ENCODE results near the gene CENPT. TPM values are rescaled to one million over a fixed set of nuclear protein-coding genes. Genes with fewer than 3 reads are reported as not detected.

The CENPT gene
- total RNA-seq, 2 experiments from 2014 or later = 55.4 to 85.3 TPM

DNA sequence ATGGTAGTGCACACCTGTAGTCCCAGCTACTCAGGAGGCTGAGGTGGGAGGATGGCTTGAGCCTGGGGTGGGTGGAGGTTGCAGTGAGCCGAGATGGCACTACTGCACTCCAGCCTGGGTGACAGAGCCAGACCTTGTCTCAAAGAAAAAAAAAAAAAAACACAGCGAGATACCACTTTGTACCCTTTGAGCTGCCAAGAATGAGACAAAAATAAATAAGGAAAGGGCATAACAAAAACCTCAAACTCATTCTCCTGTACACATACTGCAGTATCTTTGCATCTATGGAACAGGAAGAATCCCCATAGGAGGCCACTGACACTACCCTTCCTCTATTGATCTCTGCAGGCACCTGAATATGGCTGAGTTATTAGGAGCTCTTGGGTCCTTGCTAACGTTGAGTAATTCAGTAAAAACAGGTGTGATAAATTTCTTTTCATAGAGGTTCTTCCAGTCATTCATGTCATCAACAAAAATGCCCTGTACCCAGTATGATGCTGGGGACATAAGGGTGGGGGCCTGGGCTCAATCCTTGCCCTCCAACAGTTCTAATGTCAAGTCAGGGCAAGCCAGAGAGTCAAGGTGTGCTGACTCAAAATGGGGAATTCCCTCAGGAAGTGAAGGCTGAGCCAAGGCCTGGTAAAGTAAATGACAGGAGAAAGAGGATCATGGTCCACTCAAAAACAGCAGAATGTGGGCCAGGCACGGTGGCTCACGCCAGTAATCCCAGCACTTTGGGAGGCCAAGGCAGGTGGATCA lies 68.1 kb downstream of the CENPT start:
- ChIA-PET CTCF (ENCODE audit: unreplicated experiment) (no interaction called here), POLR2A (interaction anchor here (2.9 kb wide), 1 partner anchor 22 kb away, joined by 8 read pairs; no protein-coding TSS in a partner anchor)
- Histone ChIP-seq H3K4me2 (ENCODE audit: low read length) (no peak overlapping the region), H3K79me2 (ENCODE audit: insufficient read depth, low read depth, low read length) (0 out of 2 replicates have a peak, but pooled peaks cover 12% of the 10 kb centered on the region), H3K9me2 (ENCODE audit: insufficient read depth, low read length) (no peaks in the 10 kb centered on the region), H3K9me3 (ENCODE audit: low read length) (no peaks in the 10 kb centered on the region), H3K4me3 (ENCODE audit: low read depth, low read length, poor library complexity, severe bottlenecking) (no peak overlapping the region), H3K27ac (ENCODE audit: low read depth, low read length, poor library complexity, severe bottlenecking) (no peak overlapping the region), H2AFZ (ENCODE audit: low read length) (no peak overlapping the region), H3K36me3 (ENCODE audit: insufficient read depth, low read length) (peaks cover 32% of the 10 kb centered on the region), H3K4me1 (ENCODE audit: insufficient read depth, low read length, poor library complexity, severe bottlenecking) (peaks cover 15% of the 10 kb centered on the region), H4K20me1 (ENCODE audit: insufficient read depth, low read length) (0 out of 2 replicates have a peak, but pooled peaks cover 3% of the 10 kb centered on the region)
- BruUV-seq (replicated peaks) = no TSS peak
- DNase-seq (ENCODE audit: low spot score) = no peak
- TF ChIP-seq, protein P1, sequence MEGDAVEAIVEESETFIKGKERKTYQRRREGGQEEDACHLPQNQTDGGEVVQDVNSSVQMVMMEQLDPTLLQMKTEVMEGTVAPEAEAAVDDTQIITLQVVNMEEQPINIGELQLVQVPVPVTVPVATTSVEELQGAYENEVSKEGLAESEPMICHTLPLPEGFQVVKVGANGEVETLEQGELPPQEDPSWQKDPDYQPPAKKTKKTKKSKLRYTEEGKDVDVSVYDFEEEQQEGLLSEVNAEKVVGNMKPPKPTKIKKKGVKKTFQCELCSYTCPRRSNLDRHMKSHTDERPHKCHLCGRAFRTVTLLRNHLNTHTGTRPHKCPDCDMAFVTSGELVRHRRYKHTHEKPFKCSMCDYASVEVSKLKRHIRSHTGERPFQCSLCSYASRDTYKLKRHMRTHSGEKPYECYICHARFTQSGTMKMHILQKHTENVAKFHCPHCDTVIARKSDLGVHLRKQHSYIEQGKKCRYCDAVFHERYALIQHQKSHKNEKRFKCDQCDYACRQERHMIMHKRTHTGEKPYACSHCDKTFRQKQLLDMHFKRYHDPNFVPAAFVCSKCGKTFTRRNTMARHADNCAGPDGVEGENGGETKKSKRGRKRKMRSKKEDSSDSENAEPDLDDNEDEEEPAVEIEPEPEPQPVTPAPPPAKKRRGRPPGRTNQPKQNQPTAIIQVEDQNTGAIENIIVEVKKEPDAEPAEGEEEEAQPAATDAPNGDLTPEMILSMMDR (conservative IDR thresholded peaks at IDR 0.05; ENCODE audit: low read length) = no peak
- TF ChIP-seq EZH2phosphoT487 (IDR thresholded peaks at IDR 0.05; ENCODE audit: borderline replicate concordance, low read depth, low read length) = no peak
- intact Hi-C loops (cut with micrococcal nuclease; ENCODE audit: unreplicated experiment) = no loop called here

Small RNA genes within 50 kb of the gene (small RNA-seq; reads per million reads assigned to genes)
- gene AC040162.2 = 0.31 reads per million
- not detected for gene NRN1L

Other genes with a start within 250 kb of the CENPT start
- gene CARMIL2, start 202.5 kb downstream of the CENPT start, total RNA-seq (2014; rRNA removed; shearing (Covaris generic)) = 98.0 and 114 TPM in 2 replicates
- gene CARMIL2, start 202.5 kb downstream of the CENPT start, total RNA-seq (2022) = 200 and 202 TPM in 2 replicates
- gene ACD, start 187.4 kb downstream of the CENPT start, total RNA-seq (2014; rRNA removed; shearing (Covaris generic)) = 33.7 and 41.7 TPM in 2 replicates
- gene ACD, start 187.4 kb downstream of the CENPT start, total RNA-seq (2022) = 45.4 and 50.2 TPM in 2 replicates
- 12.3 and 23.3 TPM in 2 replicates for gene PARD6A, start 186.7 kb downstream of the CENPT start, total RNA-seq (2014; rRNA removed; shearing (Covaris generic))
- gene PARD6A, start 186.7 kb downstream of the CENPT start, total RNA-seq (2022) = 10.5 and 14.0 TPM in 2 replicates
- gene ENKD1, start 180.9 kb downstream of the CENPT start, total RNA-seq (2014; rRNA removed; shearing (Covaris generic)) = 15.7 and 18.3 TPM in 2 replicates
- 8.1 and 8.4 TPM in 2 replicates for gene ENKD1, start 180.9 kb downstream of the CENPT start, total RNA-seq (2022)
- 4.7 and 8.5 TPM in 2 replicates for gene C16orf86, start 180.9 kb downstream of the CENPT start, total RNA-seq (2014; rRNA removed; shearing (Covaris generic))
- 6.8 and 7.8 TPM in 2 replicates for gene C16orf86, start 180.9 kb downstream of the CENPT start, total RNA-seq (2022)
- gene GFOD2, start 128.4 kb downstream of the CENPT start, total RNA-seq (2014; rRNA removed; shearing (Covaris generic)) = 13.2 and 16.2 TPM in 2 replicates
- gene GFOD2, start 128.4 kb downstream of the CENPT start, total RNA-seq (2022) = 18.0 and 18.5 TPM in 2 replicates
- 6.7 and 12.3 TPM in 2 replicates for gene RANBP10, start 41.1 kb downstream of the CENPT start, total RNA-seq (2014; rRNA removed; shearing (Covaris generic))
- gene RANBP10, start 41.1 kb downstream of the CENPT start, total RNA-seq (2022) = 20.0 and 21.4 TPM in 2 replicates
- 0.28 and 0.76 TPM in 2 replicates for gene TSNAXIP1, start 40.8 kb downstream of the CENPT start, total RNA-seq (2014; rRNA removed; shearing (Covaris generic))
- gene TSNAXIP1, start 40.8 kb downstream of the CENPT start, total RNA-seq (2022) = 0.68 and 0.91 TPM in 2 replicates
- gene THAP11, start 5.4 kb downstream of the CENPT start, total RNA-seq (2014; rRNA removed; shearing (Covaris generic)) = 52.9 and 66.3 TPM in 2 replicates
- gene THAP11, start 5.4 kb downstream of the CENPT start, total RNA-seq (2022) = 38.8 and 39.5 TPM in 2 replicates
- 168 and 187 TPM in 2 replicates for gene NUTF2, start 760 bp downstream of the CENPT start, total RNA-seq (2014; rRNA removed; shearing (Covaris generic))
- gene NUTF2, start 760 bp downstream of the CENPT start, total RNA-seq (2022) = 143 and 144 TPM in 2 replicates
- gene EDC4, start 25.4 kb upstream of the CENPT start, total RNA-seq (2014; rRNA removed; shearing (Covaris generic)) = 58.4 and 89.6 TPM in 2 replicates
- 86.6 and 100 TPM in 2 replicates for gene EDC4, start 25.4 kb upstream of the CENPT start, total RNA-seq (2022)
- gene NRN1L, start 37.2 kb upstream of the CENPT start, total RNA-seq (2014; rRNA removed; shearing (Covaris generic)) = 0.66 and 1.7 TPM in 2 replicates
- 0.80 and 1.2 TPM in 2 replicates for gene NRN1L, start 37.2 kb upstream of the CENPT start, total RNA-seq (2022)
- gene PSKH1, start 45.6 kb upstream of the CENPT start, total RNA-seq (2014; rRNA removed; shearing (Covaris generic)) = 9.7 and 10.4 TPM in 2 replicates
- 23.8 and 27.1 TPM in 2 replicates for gene PSKH1, start 45.6 kb upstream of the CENPT start, total RNA-seq (2022)
- 5.9 and 9.6 TPM in 2 replicates for gene CTRL, start 84.2 kb upstream of the CENPT start, total RNA-seq (2014; rRNA removed; shearing (Covaris generic))
- gene CTRL, start 84.2 kb upstream of the CENPT start, total RNA-seq (2022) = 4.0 and 5.1 TPM in 2 replicates
- 179 and 227 TPM in 2 replicates for gene PSMB10, start 89.2 kb upstream of the CENPT start, total RNA-seq (2014; rRNA removed; shearing (Covaris generic))
- gene PSMB10, start 89.2 kb upstream of the CENPT start, total RNA-seq (2022) = 89.9 and 98.2 TPM in 2 replicates
- gene LCAT, start 96.4 kb upstream of the CENPT start, total RNA-seq (2014; rRNA removed; shearing (Covaris generic)) = 4.1 and 4.4 TPM in 2 replicates
- gene LCAT, start 96.4 kb upstream of the CENPT start, total RNA-seq (2022) = 9.8 and 10.8 TPM in 2 replicates
- 8.3 and 10.0 TPM in 2 replicates for gene SLC12A4, start 120.9 kb upstream of the CENPT start, total RNA-seq (2014; rRNA removed; shearing (Covaris generic))
- 16.7 and 22.5 TPM in 2 replicates for gene SLC12A4, start 120.9 kb upstream of the CENPT start, total RNA-seq (2022)
- not detected in 2 replicates for gene DPEP3, start 132.8 kb upstream of the CENPT start, total RNA-seq (2014; rRNA removed; shearing (Covaris generic))
- gene DPEP3, start 132.8 kb upstream of the CENPT start, total RNA-seq (2022) = not detected in 2 replicates
- 0.13 and 0.22 TPM in 2 replicates for gene DPEP2, start 151.8 kb upstream of the CENPT start, total RNA-seq (2014; rRNA removed; shearing (Covaris generic))
- gene DPEP2, start 151.8 kb upstream of the CENPT start, total RNA-seq (2022) = 0.23 and 0.37 TPM in 2 replicates
- gene DPEP2NB, start 168.2 kb upstream of the CENPT start, total RNA-seq (2014; rRNA removed; shearing (Covaris generic)) = 0.72 TPM in 1 of 2 replicates, not detected in the other
- not detected in 2 replicates for gene DPEP2NB, start 168.2 kb upstream of the CENPT start, total RNA-seq (2022)
- 27.9 and 31.4 TPM in 2 replicates for gene DDX28, start 175.5 kb upstream of the CENPT start, total RNA-seq (2014; rRNA removed; shearing (Covaris generic))
- 16.9 and 18.1 TPM in 2 replicates for gene DDX28, start 175.5 kb upstream of the CENPT start, total RNA-seq (2022)
- gene DUS2, start 175.6 kb upstream of the CENPT start, total RNA-seq (2014; rRNA removed; shearing (Covaris generic)) = 19.9 and 20.7 TPM in 2 replicates
- 32.4 and 34.7 TPM in 2 replicates for gene DUS2, start 175.6 kb upstream of the CENPT start, total RNA-seq (2022)
- 60.9 and 73.4 TPM in 2 replicates for gene NFATC3, start 237.7 kb upstream of the CENPT start, total RNA-seq (2014; rRNA removed; shearing (Covaris generic))
- gene NFATC3, start 237.7 kb upstream of the CENPT start, total RNA-seq (2022) = 76.0 and 91.7 TPM in 2 replicates